Hematopoietic multipotent progenitor cell treated with erythropoietin and hydrocortisone succinate and interleukin-3 and kit ligand, for 15 days (in vitro differentiated cells): Measurements from ENCODE around the gene KIF2C.
"Not testable (repeated sequence)": the region's sequence is repeated elsewhere in the genome, so short reads cannot be mapped to it uniquely, and the experiment has no call there.

ENCODE experiments used
- DNase-seq: peaks from one replicate; pipeline ENCODE4 v3.0.0-alpha.2; 2015; ENCODE audit warnings: low spot score

The KIF2C gene

GRCh38 chr1:44775930-44776729 is 36.5 kb downstream of the KIF2C start:
- DNase-seq = no peak

- DNase-seq = no peak
Observed at GRCh38 chr1:44776730-44777068, 37.1 kb downstream of the KIF2C start.

DNA sequence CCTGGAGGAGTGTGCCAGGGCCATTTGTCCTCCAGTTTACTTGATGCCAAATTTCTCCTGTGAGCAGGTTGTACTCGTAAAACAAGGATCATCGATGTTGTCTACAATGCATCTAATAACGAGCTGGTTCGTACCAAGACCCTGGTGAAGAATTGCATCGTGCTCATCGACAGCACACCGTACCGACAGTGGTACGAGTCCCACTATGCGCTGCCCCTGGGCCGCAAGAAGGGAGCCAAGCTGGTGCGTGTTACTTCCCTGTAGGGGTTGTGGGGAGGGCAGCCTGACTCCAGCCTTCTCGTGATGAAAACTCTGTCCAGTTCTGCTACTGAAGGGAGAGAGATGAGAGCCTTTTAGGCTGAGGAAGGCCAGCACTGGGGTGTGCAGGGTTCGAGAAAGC is 37.9 kb downstream of the KIF2C start:
- DNase-seq = no peak

DNA sequence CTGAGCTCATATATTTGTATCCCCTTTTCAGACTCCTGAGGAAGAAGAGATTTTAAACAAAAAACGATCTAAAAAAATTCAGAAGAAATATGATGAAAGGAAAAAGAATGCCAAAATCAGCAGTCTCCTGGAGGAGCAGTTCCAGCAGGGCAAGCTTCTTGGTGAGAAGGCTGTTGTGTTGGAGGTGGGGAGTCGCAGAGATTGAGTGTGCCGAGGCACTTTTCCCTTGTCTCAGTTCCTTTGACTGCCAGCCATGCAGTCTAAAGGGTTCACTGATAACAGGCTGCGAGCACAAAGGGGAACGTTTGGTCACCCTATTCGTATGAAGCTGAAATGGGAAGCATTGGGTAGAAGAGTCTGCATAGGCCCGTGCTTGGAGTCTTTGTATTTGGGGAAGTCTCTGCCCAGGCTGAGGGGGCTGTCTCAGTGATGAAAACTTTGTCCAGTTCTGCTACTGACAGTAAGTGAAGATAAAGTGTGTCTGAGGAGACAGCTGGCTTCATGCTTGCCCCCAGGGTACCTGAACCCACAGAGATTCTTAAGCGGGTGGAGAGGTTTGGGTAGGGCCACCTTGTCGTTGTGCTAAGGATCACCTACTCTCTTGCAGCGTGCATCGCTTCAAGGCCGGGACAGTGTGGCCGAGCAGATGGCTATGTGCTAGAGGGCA is 38.5 kb downstream of the KIF2C start:
- no peak for DNase-seq

DNA sequence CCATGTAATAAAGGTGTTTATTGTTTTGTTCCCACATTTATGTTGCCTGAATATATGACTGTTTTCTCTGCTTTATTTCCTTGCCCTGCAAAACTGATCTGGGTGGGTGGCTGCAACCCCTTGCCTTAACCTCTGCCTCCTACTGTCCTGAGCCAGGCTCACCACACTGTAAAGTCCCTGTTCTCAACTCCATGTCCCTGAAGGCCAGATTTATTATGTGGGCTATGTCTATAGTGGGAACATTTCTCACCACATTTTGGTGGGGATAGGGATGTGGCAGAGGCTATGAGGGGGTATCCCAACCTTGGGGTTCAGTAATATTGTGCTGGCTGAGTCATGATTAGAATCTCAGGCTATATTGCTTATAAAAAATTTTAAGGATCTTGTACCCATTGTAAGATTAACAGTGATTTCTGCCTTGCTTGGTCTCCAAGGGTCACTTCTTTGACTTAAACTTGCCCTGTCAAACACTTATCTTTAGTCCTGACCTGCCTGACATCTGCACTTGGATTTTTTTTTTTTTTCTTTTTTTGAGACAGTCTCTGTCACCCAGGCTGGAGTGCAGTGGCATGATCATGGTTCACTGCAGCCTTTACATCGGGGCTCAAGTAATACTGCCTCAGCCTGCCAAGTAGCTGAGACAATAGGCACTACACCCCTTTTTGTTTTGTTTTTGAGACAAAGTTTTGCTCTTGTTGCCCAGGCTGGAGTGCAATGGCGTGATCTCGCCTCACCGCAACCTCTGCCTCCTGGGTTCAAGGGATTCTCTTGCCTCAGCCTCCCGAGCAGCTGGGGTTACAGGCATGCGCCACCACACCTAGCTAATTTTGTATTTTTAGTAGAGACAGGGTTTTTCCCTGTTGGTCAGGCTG is 39.3 kb downstream of the KIF2C start:
- DNase-seq = no peak

- no peak for DNase-seq
Observed at GRCh38 chr1:44780583-44781121, 41.0 kb downstream of the KIF2C start.

DNA sequence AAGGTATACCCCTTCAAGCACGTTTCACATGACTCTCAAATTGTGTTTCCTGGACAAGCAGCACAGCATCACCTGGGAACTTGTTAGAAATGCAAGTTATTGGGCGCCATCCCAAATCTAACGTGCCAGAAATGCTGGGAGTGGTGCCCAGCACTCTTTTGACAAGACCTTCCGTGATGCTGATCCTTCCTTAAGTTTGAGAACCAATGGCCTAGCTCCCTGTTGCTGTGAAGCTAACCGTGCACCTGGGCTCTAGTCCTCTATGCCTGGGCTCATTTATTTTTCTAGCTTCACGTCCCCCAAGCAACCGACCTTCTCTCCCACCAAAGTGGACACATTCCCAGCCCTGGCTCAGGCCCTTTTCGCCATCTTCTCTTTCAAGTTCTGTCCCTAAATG is 44.1 kb downstream of the KIF2C start:
- no peak for DNase-seq

DNA sequence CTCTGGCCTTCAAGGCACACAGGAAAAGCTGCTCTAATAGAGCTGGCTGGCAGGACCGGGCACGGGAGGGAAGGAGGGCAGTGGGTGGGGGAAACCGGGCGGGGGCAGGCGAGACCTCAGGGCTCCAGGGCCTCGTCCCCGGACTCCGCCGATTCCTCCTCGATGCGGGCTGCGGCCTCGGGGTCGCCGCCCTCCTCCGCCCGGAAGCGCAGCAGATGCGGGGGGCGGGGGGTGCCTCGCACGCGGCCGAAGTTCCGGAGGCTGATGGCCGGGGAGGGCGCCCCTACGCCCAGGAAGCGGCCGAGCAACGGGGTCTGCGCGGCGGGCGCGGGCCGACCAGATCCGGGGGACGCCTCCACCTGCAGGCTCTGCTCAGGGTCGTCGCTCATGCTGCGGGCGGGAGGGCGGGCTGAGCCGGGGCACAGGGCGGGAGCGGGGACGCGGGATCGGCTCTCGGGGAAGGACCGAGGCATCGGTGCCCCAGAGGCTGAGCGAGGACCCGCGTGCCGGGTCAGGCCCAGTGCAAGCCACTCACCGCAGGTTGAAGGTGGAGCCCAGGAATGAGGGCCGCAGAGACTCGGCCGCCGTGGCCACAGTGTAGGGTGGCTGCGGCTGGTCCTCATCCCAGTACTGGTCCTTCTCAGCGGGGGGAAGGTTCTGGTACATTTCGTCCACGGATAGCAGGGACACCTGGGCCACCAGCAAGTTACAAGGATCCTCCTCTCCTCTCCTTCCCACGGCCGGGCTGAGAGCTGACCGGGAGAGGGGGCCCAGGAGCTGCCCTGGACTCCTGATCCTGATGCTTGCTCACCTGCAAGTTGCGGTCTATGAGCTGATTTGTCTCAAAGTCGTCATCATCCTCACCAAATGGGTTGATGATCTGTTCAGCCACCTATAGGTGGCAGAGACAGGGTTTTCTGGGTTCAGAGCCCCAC is 44.7 kb downstream of the KIF2C start:
- no peak for DNase-seq

DNA sequence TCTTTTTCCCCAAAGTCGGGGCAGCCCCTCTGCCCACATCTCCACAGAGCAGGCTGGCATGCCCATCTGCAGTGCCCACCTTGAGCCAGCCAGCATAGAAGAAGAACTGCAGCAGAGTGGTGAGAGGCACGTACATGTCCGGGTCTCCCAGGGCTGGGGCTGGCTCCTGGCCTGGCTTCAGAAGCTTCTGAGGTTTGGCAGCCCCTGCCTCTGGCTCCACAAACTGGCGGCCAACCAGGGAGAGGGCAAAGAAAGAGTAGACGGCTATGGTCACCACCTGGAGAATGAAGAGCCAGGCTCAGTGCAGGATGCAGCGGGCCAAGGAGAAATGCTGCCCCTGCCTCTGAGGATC is 45.4 kb downstream of the KIF2C start:
- DNase-seq = no peak

DNA sequence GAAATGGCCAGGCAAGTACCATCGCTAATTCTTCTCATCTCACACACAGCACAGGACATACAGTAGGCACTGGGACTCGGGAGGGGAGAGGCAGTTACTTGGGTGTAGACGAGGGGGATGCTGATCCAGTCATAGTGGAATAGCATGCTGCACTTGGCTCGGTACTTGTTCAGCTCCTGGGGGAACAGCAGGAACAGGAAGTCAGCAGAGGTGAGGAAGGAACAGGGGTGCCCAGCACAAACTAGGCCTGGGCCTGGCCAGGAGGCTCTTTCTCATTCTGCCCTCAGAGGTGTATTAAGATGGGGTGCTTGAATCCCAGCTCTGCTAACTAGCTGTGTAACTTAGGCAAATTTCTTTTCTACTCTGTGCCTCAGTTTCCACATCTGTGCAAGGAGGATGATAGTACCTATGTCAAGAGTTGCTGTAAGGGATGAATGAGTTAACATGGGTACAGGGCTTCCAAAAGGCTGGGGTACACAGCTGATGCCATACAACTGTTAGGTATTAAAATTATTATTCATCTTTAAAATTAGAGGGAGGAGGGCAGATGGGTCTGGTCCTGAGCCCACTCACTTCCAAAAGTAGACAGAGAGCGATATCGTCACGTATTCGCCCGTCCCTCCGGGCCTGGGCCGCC is 46.0 kb downstream of the KIF2C start:
- no peak for DNase-seq

DNA sequence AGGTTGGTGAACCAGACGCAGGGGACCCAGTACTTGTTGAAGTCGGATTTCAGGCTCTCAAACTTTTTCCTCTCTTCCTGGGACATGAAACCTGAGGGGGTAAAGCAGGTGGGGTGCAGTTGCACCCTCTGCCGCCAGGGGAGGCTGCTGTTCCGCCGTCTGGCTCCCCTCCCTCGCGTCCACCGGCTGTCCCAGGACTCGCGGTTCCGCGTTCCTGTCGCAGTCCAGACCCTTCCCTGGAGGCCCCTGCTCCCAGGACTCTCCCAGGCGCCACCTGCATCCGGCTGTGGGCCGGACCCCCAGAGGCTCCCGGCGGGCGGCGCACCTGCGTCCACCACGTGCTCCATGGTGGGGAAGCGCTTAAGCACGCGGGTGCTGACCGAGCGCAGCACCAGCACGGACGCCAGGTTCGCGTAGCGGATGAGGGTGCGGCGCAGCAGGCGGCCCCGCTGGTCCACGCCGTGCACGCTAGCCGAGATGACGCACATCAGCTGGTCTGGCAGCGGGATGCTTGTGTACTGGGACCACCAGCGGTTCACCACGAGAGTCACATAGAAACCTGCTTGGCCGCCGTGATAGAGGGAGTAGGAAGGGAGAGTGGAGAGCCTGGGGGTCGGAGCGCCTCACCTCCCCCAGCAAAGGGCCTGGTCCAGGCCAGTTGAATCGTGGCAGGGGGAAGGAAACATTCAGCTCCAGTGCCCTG is 46.7 kb downstream of the KIF2C start:
- DNase-seq = peak; percentile 72

DNA sequence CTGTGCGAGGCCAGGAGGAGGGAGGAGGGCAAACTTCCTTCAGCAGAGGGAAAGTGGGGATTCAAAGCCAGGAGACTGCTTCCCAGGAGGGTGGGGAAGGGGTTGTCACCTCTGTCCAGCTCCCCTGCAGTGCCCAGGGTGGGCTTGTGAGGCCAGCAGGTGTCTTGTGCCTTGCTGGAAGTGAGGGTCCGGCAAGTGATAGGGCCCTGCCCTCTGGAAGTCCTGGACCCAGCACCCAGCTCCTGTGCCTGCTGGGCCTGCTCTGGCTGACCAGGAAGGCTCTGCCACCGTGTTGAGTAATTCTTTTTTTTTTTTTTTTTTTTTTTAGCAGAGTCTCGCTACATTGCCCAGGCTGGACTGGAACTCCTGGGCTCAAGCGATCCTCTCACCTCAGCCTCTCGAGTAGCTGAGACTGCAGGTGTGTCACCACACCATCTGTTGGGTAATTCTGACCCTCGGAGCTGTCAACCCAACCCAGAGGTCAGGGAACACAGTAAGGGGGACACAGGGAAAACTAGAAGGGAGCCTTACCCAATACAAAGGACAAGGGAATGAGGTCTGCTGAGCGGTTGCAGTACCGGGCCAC is 47.3 kb downstream of the KIF2C start:
- DNase-seq = no peak

DNA sequence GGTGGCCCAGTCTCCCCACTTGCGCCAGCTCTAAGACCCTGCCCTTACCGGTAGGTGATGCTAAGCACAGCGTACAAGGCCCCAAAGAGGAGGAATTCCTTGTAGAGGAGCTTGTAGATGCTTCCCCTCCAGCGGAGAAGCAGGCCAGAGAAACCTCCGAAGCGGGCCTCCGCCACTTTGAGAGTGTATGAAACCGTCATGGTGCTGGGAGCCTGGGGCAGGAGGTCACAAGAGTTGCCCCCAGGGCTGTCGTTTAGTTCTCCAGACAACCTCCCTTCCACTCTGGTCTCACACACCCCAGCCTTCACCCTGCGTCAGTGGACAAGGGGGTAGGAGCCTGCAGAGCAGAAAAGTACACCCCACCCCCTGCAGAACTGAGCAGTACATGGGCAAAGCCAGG is 47.9 kb downstream of the KIF2C start:
- DNase-seq = no peak

DNA sequence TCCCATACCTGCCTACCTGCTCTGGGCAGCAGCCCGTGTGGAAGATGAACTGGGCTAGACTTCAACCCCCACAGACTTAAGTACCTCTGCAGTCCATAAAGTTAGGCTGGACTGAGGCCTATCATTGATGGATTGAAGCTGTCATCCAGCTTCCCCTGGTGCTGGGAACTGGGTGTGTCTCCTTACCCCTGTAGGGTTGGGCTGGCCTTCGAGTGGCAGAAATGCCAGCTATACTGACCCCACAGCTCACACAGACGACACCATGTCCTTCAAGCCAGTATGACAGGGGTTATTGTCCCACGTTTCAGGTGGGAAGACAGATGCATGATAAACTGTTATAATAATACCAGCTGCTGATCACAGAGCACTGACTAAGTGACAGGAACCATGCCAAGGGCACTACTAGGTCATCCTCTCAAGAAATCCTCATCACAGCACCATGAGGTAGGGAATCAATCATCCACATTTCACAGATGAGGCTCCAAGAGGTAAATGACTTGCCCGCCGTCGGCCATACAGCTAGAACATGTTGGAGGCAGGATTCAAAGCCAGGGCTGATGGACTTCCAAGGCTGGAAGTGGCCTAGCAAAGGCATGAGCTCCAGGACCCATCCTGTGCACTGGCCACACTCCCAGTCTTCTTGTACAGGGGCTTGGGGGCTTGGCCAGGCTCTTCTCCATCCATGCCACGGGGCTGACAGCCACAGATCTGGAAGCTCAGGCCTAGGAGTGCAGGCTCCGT is 48.7 kb downstream of the KIF2C start, which contains the start of gene BEST4:
BEST4 (minus strand) TSS at position 51 of the 741 bp plus-strand sequence. CDS start 465 bp downstream, outside the sequence.
- DNase-seq = peak; percentile 2

GRCh38 chr1:44790968-44791801 is 51.5 kb downstream of the KIF2C start:
- no peak for DNase-seq

- no peak for DNase-seq
Observed at GRCh38 chr1:44792736-44793502, 53.3 kb downstream of the KIF2C start.

DNA sequence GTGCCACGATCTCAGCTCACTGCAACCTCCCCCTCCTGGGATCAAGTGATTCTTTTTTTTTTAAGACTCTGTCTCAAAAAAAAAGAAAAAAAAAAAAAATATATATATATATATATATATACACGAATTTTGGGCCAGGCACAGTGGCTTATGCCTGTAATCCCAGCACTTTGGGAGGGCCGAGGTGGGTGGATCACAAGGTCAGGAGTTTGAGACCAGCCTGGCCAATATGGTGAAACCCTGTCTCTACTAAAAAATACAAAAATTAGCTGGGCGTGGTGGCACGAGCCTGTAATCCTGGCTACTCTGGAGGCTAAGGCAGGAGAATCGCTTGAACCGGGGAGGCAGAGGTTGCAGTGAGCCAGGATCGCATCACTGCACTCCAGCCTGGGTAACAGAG is 58.2 kb downstream of the KIF2C start:
- DNase-seq = not testable (repeated sequence)
